Uterus (tissue), 4 donors: ENCODE results near the gene AGPAT4. TPM values are rescaled to one million over a fixed set of nuclear protein-coding genes. Genes with fewer than 3 reads are reported as not detected.

Source experiments
- DNase-seq, 2 donors: peaks; one replicate each; pipeline ENCODE4 v3.0.0-alpha.2; 2019 to 2020
- H3K27ac ChIP-seq, 2 donors: fragments of 200-600 bp; sonication (generic); 1 replicate in 1 of 2; 2 replicates in 1 of 2; pipeline ENCODE4 v1.5.1; 2016 to 2018
- H3K27me3 ChIP-seq, 2 donors: fragments of 200-600 bp; sonication (generic); one replicate each; pipeline ENCODE4 v1.5.1; 2018 to 2019; ENCODE audit warnings: control low read depth in 1 of 2
- H3K36me3 ChIP-seq, 2 donors: fragments of 200-600 bp; sonication (generic); one replicate each; pipeline ENCODE4 v1.5.1; 2019; ENCODE audit warnings: control low read depth in 1 of 2
- H3K4me1 ChIP-seq, 2 donors: fragments of 200-600 bp; sonication (generic); one replicate each; pipeline ENCODE4 v1.5.1; 2018 to 2019; ENCODE audit warnings: control low read depth in 1 of 2
- H3K4me3 ChIP-seq, 2 donors: fragments of 200-600 bp; sonication (generic); 1 replicate in 1 of 2; 2 replicates in 1 of 2; pipeline ENCODE4 v1.5.1; 2018 to 2019; ENCODE audit warnings: mild to moderate bottlenecking in 1 of 2
- H3K9me3 ChIP-seq, 2 donors: fragments of 200-600 bp; sonication (generic); one replicate each; pipeline ENCODE4 v1.5.1; 2019; ENCODE audit warnings: control low read depth in 1 of 2
- POLR2A ChIP-seq, 2 donors: fragments of 450-650 bp; IDR thresholded peaks; one replicate each; pipeline ENCODE4 v1.6.1; 2016; ENCODE audit warnings: antibody characterized with exemption in 2 of 2, mild to moderate bottlenecking in 1 of 2, moderate library complexity in 1 of 2
- intact Hi-C: fragments of 100-400 bp; cut with DNase I; formaldehyde crosslinking; loops from one replicate; pipeline ENCODE4 v1.15.1; 2023; ENCODE audit warnings: low total_unique reads
- total RNA-seq, 4 donors: library from RNA; depleted of rRNA in 3 of 4; stranded (reverse); fragments of >200 nt in 3 of 4; gene quantifications; one replicate each; pipeline versions ENCODE4 v1.1.0 to v1.2.4, GENCODE V29; 2014 to 2023
- TF ChIP-seq, protein P1 (sequence below), 4 experiments: fragments of 200-600 bp in 2 of 4; fragments of 450-650 bp in 2 of 4; sonication (generic) in 2 of 4; IDR thresholded peaks; one replicate each; pipeline ENCODE4 v1.5.1; 2016 to 2019; ENCODE audit warnings: antibody characterized with exemption in 4 of 4, mild to moderate bottlenecking in 2 of 4, moderate library complexity in 1 of 4
- donor health status: DM: yes; HTN: yes; CAD: no.

Gene AGPAT4
- total RNA-seq, 4 donors from 2014 or later: 2.9 to 18.1 (median 15.1) TPM

DNA sequence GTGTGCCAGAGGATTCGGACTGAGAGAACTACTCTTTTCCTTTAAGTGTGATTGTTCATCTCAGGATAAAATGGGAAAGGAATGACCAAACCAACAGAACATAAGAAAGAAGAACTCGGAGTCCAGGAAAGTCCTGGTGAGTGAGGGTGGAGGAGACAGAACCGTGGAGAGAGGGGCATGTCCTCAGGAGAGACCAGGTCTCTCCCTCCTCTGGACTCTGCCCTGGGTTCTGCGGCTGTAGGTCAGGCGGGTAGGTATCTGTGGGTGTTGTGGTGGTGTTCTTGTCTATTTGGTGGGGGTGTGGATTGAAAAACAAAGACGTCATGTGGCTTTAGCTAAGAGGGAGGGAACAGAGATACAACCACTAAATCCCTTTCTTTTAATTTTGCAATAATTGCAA, 29.1 kb upstream of the AGPAT4 start:
- no peak for DNase-seq

DNA sequence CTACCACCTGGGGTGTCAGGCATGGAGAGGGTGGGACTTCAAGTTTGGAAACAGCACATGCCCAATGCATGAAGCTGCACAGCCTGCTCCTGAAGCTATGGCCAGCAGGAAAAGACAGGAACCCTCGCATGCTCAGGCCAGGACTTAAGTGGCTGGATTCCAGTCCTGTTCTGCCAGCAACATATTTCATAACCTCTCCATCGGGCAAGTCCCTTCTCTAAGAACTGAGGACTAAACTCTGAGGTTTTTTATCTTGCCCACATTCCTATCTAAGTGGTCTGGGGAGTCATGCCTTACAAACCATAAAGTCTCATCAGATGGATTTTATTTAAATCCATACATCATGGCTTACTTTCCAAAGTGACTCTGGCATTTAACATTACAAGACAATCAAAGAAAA, 27.5 kb upstream of the AGPAT4 start:
- intact Hi-C loops: no loop called here
- no peaks in the 10 kb centered on the region for H3K36me3 ChIP-seq
- peak; percentile 16 to 21 for DNase-seq
- H3K27ac ChIP-seq: no peak overlapping the region
- no peaks in the 10 kb centered on the region for H3K4me1 ChIP-seq
- no peaks in the 10 kb centered on the region for H3K27me3 ChIP-seq
- TF ChIP-seq POLR2A (IDR thresholded peaks at IDR 0.05): no peak
- TF ChIP-seq, protein P1, sequence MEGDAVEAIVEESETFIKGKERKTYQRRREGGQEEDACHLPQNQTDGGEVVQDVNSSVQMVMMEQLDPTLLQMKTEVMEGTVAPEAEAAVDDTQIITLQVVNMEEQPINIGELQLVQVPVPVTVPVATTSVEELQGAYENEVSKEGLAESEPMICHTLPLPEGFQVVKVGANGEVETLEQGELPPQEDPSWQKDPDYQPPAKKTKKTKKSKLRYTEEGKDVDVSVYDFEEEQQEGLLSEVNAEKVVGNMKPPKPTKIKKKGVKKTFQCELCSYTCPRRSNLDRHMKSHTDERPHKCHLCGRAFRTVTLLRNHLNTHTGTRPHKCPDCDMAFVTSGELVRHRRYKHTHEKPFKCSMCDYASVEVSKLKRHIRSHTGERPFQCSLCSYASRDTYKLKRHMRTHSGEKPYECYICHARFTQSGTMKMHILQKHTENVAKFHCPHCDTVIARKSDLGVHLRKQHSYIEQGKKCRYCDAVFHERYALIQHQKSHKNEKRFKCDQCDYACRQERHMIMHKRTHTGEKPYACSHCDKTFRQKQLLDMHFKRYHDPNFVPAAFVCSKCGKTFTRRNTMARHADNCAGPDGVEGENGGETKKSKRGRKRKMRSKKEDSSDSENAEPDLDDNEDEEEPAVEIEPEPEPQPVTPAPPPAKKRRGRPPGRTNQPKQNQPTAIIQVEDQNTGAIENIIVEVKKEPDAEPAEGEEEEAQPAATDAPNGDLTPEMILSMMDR (IDR thresholded peaks at IDR 0.05): no peak
- no peaks in the 10 kb centered on the region for H3K9me3 ChIP-seq
- H3K4me3 ChIP-seq: no peak overlapping the region

More for the DNA sequence above, 29.1 kb upstream of the AGPAT4 start:
- intact Hi-C loops: no loop called here
- Histone ChIP-seq H3K36me3 (no peaks in the 10 kb centered on the region), H3K4me1 (no peaks in the 10 kb centered on the region), H3K27ac (no peak overlapping the region), H3K9me3 (no peaks in the 10 kb centered on the region), H3K27me3 (no peaks in the 10 kb centered on the region), H3K4me3 (no peak overlapping the region)
- TF ChIP-seq, protein P1 (IDR thresholded peaks at IDR 0.05): no peak
- no peak for TF ChIP-seq POLR2A (IDR thresholded peaks at IDR 0.05)

DNA sequence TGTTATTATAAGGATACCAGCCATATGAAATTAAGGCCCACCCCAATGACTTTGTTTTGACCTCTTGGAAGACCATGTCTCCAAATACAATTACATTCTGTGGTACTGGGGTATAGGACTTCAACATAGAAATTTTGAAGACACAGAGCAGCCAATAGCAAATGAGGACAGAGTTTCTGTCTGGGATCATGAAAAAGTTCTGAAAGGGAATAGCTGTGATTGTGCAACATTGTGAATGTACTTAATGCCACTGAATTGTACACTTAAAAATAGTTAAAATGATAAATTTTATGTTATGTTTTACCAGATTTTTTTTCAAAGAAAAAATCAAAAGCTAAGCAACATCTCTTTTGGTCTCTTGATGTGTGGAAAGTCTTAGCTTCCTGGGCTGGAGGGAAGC, 27.0 kb upstream of the AGPAT4 start:
- no peak overlapping the region for H3K27ac ChIP-seq
- H3K9me3 ChIP-seq: no peaks in the 10 kb centered on the region
- no peak overlapping the region for H3K4me3 ChIP-seq
- TF ChIP-seq, protein P1 (IDR thresholded peaks at IDR 0.05): no peak
- TF ChIP-seq POLR2A (IDR thresholded peaks at IDR 0.05): no peak
- no peaks in the 10 kb centered on the region for H3K4me1 ChIP-seq
- no peaks in the 10 kb centered on the region for H3K36me3 ChIP-seq
- DNase-seq: no peak
- no peaks in the 10 kb centered on the region for H3K27me3 ChIP-seq
- intact Hi-C loops: no loop called here

DNA sequence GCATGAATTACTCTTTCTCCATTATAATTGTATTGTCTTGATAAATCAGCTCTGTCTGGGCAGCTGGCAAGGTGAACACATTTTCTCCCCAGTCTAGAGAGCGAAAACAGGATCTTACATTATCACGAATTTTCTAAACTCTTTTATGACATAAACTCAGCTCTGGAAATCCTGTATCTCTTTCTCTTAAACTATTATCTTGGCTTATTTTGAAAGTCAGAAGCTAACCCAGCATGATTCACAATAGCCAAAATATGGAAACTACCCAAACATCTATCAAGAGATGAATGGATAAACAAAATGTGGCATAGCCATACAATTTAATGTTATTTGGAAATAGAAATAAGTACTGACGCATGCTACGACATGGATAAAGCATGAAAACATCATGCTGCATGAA, 25.9 kb upstream of the AGPAT4 start:
- no peaks in the 10 kb centered on the region for H3K36me3 ChIP-seq
- no peaks in the 10 kb centered on the region for H3K9me3 ChIP-seq
- H3K4me3 ChIP-seq: no peak overlapping the region
- no peaks in the 10 kb centered on the region for H3K27me3 ChIP-seq
- intact Hi-C loops: no loop called here
- TF ChIP-seq, protein P1 (IDR thresholded peaks at IDR 0.05): no peak
- no peak for TF ChIP-seq POLR2A (IDR thresholded peaks at IDR 0.05)
- DNase-seq: no peak
- no peaks in the 10 kb centered on the region for H3K4me1 ChIP-seq
- no peak overlapping the region for H3K27ac ChIP-seq

DNA sequence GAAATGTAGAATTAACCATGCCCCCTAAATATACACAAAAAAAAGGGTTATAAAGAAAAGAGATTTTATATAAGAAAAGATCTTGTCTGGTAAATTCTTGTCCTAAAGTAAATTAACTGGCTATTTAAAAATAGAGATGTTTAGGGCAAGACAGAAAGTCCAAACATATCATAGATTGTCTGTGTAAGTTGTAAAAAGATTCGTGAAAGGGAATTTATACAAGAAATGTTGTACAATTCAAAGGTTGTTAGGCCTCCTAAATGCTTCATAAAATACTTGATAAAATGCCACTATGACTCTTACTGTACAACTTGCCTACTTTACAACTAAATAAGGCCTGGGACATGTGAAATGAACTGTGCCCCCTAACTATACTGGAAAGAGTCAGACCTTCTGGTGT, 21.9 kb upstream of the AGPAT4 start:
- no peak for DNase-seq
- TF ChIP-seq, protein P1 (IDR thresholded peaks at IDR 0.05): no peak
- no peak for TF ChIP-seq POLR2A (IDR thresholded peaks at IDR 0.05)
- no peaks in the 10 kb centered on the region for H3K36me3 ChIP-seq
- no peaks in the 10 kb centered on the region for H3K4me1 ChIP-seq
- intact Hi-C loops: no loop called here
- no peak overlapping the region for H3K4me3 ChIP-seq
- no peak overlapping the region for H3K27ac ChIP-seq
- no peaks in the 10 kb centered on the region for H3K9me3 ChIP-seq
- no peaks in the 10 kb centered on the region for H3K27me3 ChIP-seq
